Neutrophil (primary cell): ENCODE results near the gene RAB34.

ENCODE experiments used
- H3K27ac ChIP-seq: fragments of 200-600 bp; sonication (generic); 2 replicates; pipeline ENCODE4 v1.5.1; 2016; ENCODE audit warnings: mild to moderate bottlenecking, moderate library complexity
- H3K27me3 ChIP-seq: fragments of 200-600 bp; sonication (generic); 2 replicates; pipeline ENCODE4 v1.6.0; 2016; ENCODE audit warnings: mild to moderate bottlenecking
- H3K36me3 ChIP-seq: fragments of 200-600 bp; sonication (generic); 2 replicates; pipeline ENCODE4 v1.5.1; 2017
- H3K4me1 ChIP-seq, 2 experiments: fragments of 200-600 bp in 1 of 2; sonication (generic) in 1 of 2; 1 replicate in 1 of 2; 2 replicates in 1 of 2; pipeline versions ENCODE4 v1.5.1 to v1.6.1; 2013 to 2016; ENCODE audit warnings: low read depth in 1 of 2, low read length in 1 of 2, mild to moderate bottlenecking in 1 of 2, moderate library complexity in 1 of 2; ENCODE audit not compliant: control insufficient read depth in 1 of 2, insufficient read depth in 1 of 2
- H3K4me3 ChIP-seq, 2 experiments: fragments of 200-600 bp in 1 of 2; sonication (generic) in 1 of 2; 1 replicate in 1 of 2; 2 replicates in 1 of 2; pipeline ENCODE4 v1.5.1; 2013 to 2016; ENCODE audit warnings: low read depth in 1 of 2, low read length in 1 of 2, mild to moderate bottlenecking in 1 of 2, moderate library complexity in 1 of 2
- H3K9me3 ChIP-seq: fragments of 200-600 bp; sonication (generic); 2 replicates; pipeline ENCODE4 v1.5.1; 2016
- CTCF ChIP-seq: fragments of 200-600 bp; sonication (generic); IDR thresholded peaks from 2 replicates; pipeline ENCODE4 v1.5.1; 2016; ENCODE audit warnings: antibody characterized with exemption

The RAB34 gene

GRCh38 chr17:28759256-28759865 is 41.7 kb upstream of the RAB34 start:
- Histone ChIP-seq H3K4me3 (no peak overlapping the region), H3K36me3 (peaks cover 21% of the 10 kb centered on the region), H3K27ac (no peak overlapping the region), H3K9me3 (no peaks in the 10 kb centered on the region), H3K27me3 (no peaks in the 10 kb centered on the region), H3K4me1 (peaks cover 18 to 25% of the 10 kb centered on the region in 2 experiments)
- TF ChIP-seq CTCF = no peak

GRCh38 chr17:28758411-28759121 is 40.9 kb upstream of the RAB34 start:
- Histone ChIP-seq H3K4me1 (peaks cover 18 to 22% of the 10 kb centered on the region in 2 experiments), H3K36me3 (peaks cover 21% of the 10 kb centered on the region), H3K4me3 (no peak overlapping the region), H3K27ac (no peak overlapping the region), H3K9me3 (no peaks in the 10 kb centered on the region), H3K27me3 (no peaks in the 10 kb centered on the region)
- TF ChIP-seq CTCF = no peak

GRCh38 chr17:28756049-28756804 is 38.6 kb upstream of the RAB34 start:
- peaks cover 8% of the 10 kb centered on the region in 2 experiments for H3K4me1 ChIP-seq
- no peaks in the 10 kb centered on the region for H3K27me3 ChIP-seq
- peaks cover 21% of the 10 kb centered on the region for H3K36me3 ChIP-seq
- no peak overlapping the region for H3K27ac ChIP-seq
- no peaks in the 10 kb centered on the region for H3K9me3 ChIP-seq
- H3K4me3 ChIP-seq = no peak overlapping the region
- TF ChIP-seq CTCF = no peak

GRCh38 chr17:28755486-28755885 is 37.8 kb upstream of the RAB34 start:
- Histone ChIP-seq H3K36me3 (peaks cover 21% of the 10 kb centered on the region), H3K4me1 (peaks cover under 1% of the 10 kb centered on the region in 2 experiments), H3K27me3 (no peaks in the 10 kb centered on the region), H3K4me3 (no peak overlapping the region), H3K9me3 (no peaks in the 10 kb centered on the region), H3K27ac (no peak overlapping the region)
- no peak for TF ChIP-seq CTCF

GRCh38 chr17:28751600-28752366 is 34.1 kb upstream of the RAB34 start:
- H3K27me3 ChIP-seq = peaks cover 8% of the 10 kb centered on the region
- no peaks in the 10 kb centered on the region for H3K36me3 ChIP-seq
- peaks cover 0 to 11% of the 10 kb centered on the region in 2 experiments for H3K4me1 ChIP-seq
- no peak overlapping the region for H3K4me3 ChIP-seq
- H3K9me3 ChIP-seq = no peaks in the 10 kb centered on the region
- no peak for TF ChIP-seq CTCF
- H3K27ac ChIP-seq = no peak overlapping the region
